ENCODE results near the gene COPS6. TPM values are rescaled to one million over a fixed set of nuclear protein-coding genes. Genes with fewer than 3 reads are reported as not detected.

COPS6 gene
- total and polyA plus RNA-seq, 2 donors (not counting 1 experiment from before 2014, with no cell fraction given) = 76.5 to 79.6 TPM

GRCh38 chr7:100051611-100052010, 37.2 kb upstream of the COPS6 start:
- Mint-ChIP-seq H3K27me3 (no peaks in the 10 kb centered on the region), H3K9me3 (ENCODE audit: insufficient read depth) (no peaks in the 10 kb centered on the region), H3K4me1 (peaks cover 16% of the 10 kb centered on the region), H3K4me3 (peak overlapping the region; percentile 63), H3K27ac (peak overlapping the region; percentile 53)
- WGBS (ENCODE audit: insufficient coverage) = 100% methylated on average over 2 of the region's 3 CpGs
- DNase-seq (no peak), ATAC-seq (ENCODE audit: low read depth) (no peak)
- Histone ChIP-seq H3K27ac (ENCODE audit: low read length in 2 of 2) (no peak overlapping the region), H3K4me3 (ENCODE audit: control extremely low read depth in 1 of 5, extremely low read depth in 1 of 5, insufficient read depth in 1 of 5, low read depth in 2 of 5, low read length in 4 of 5) (no peak overlapping the region), H3K79me2 (ENCODE audit: control insufficient read depth, insufficient read depth, low read length) (peaks cover 16% of the 10 kb centered on the region), H3K9me3 (ENCODE audit: control extremely low read depth in 1 of 3, control insufficient read depth in 2 of 3, insufficient read depth in 1 of 3, low read length in 2 of 3) (no peaks in the 10 kb centered on the region), H3K27me3 (replicated peaks in 1 of 4; ENCODE audit: control extremely low read depth in 1 of 4, control insufficient read depth in 3 of 4, insufficient read depth in 4 of 4, low read length in 3 of 4) (no peaks in the 10 kb centered on the region), H3K4me2 (replicated peaks; ENCODE audit: low read depth, low read length, poor library complexity, severe bottlenecking) (no peak overlapping the region), H3K4me1 (ENCODE audit: control insufficient read depth in 2 of 2, insufficient read depth in 2 of 2, low read length in 2 of 2) (peaks cover 6 to 13% of the 10 kb centered on the region in 2 donors), H2AFZ (ENCODE audit: insufficient read depth, low read depth, low read length, poor library complexity, severe bottlenecking) (no peak overlapping the region), H4K20me1 (ENCODE audit: control insufficient read depth, insufficient read depth, low read length, poor library complexity, severe bottlenecking) (no peaks in the 10 kb centered on the region), H3K9ac (ENCODE audit: low read length) (no peak overlapping the region), H3K36me3 (replicated peaks in 1 of 2; ENCODE audit: control extremely low read depth in 1 of 2, control insufficient read depth in 1 of 2, extremely low read depth in 1 of 2, insufficient read depth in 2 of 2, low read length in 1 of 2) (peaks cover 0 to under 1% of the 10 kb centered on the region in 2 experiments)
- POLR2A ChIA-PET = no interaction called here
- CTCF ChIA-PET = interaction anchor here (1.2 kb wide), 1 partner anchor 132 kb away, joined by 4 read pairs; the partner anchor contains the start of gene TRIM4
- no peak for TF ChIP-seq CTCF (IDR thresholded peaks at IDR 0.05)
- TF ChIP-seq EZH2 (IDR thresholded peaks at IDR 0.05; ENCODE audit: borderline replicate concordance, insufficient read depth, low read depth, low read length, poor library complexity, severe bottlenecking) = no peak
- intact Hi-C loops (cut with micrococcal nuclease) = loop anchor here (2.0 kb wide), 1 partner anchor 139 kb away; no protein-coding TSS in a partner anchor

- no peaks in the 10 kb centered on the region for H3K9me3 ChIP-seq (ENCODE audit: control extremely low read depth in 1 of 3, control insufficient read depth in 2 of 3, insufficient read depth in 1 of 3, low read length in 2 of 3)
- H3K79me2 ChIP-seq (ENCODE audit: control insufficient read depth, insufficient read depth, low read length) = peaks cover 21% of the 10 kb centered on the region
- DNase-seq (peak; percentile 50), ATAC-seq (ENCODE audit: low read depth) (no peak)
- Mint-ChIP-seq H3K9me3 (ENCODE audit: insufficient read depth) (no peaks in the 10 kb centered on the region), H3K4me1 (peaks cover 16% of the 10 kb centered on the region), H3K4me3 (no peak overlapping the region), H3K27ac (no peak overlapping the region), H3K27me3 (no peaks in the 10 kb centered on the region)
- ChIA-PET CTCF (interaction anchor here (0.7 to 1.4 kb wide), 4 partner anchors 73 to 684 kb away, joined by 3 to 7 read pairs (median 3); no protein-coding TSS in a partner anchor), POLR2A (interaction anchor here (0.6 to 0.7 kb wide), 2 partner anchors 11 to 132 kb away, joined by 4 to 7 read pairs; no protein-coding TSS in a partner anchor)
- no peak overlapping the region for H2AFZ ChIP-seq (ENCODE audit: insufficient read depth, low read depth, low read length, poor library complexity, severe bottlenecking)
- H4K20me1 ChIP-seq (ENCODE audit: control insufficient read depth, insufficient read depth, low read length, poor library complexity, severe bottlenecking) = no peaks in the 10 kb centered on the region
- intact Hi-C loops (cut with micrococcal nuclease) = loop anchor here (2.0 kb wide), 1 partner anchor 140 kb away; no protein-coding TSS in a partner anchor
- peaks cover 6 to 13% of the 10 kb centered on the region in 2 donors for H3K4me1 ChIP-seq (ENCODE audit: control insufficient read depth in 2 of 2, insufficient read depth in 2 of 2, low read length in 2 of 2)
- 64% methylated on average over 2 of the region's 3 CpGs for WGBS (ENCODE audit: insufficient coverage)
- H3K36me3 ChIP-seq (replicated peaks in 1 of 2; ENCODE audit: control extremely low read depth in 1 of 2, control insufficient read depth in 1 of 2, extremely low read depth in 1 of 2, insufficient read depth in 2 of 2, low read length in 1 of 2) = peaks cover 1 to 17% of the 10 kb centered on the region in 2 experiments
- no peaks in the 10 kb centered on the region for H3K27me3 ChIP-seq (replicated peaks in 1 of 4; ENCODE audit: control extremely low read depth in 1 of 4, control insufficient read depth in 3 of 4, insufficient read depth in 4 of 4, low read length in 3 of 4)
- H3K27ac ChIP-seq (ENCODE audit: low read length in 2 of 2) = no peak overlapping the region
- no peak overlapping the region for H3K4me3 ChIP-seq (ENCODE audit: control extremely low read depth in 1 of 5, extremely low read depth in 1 of 5, insufficient read depth in 1 of 5, low read depth in 2 of 5, low read length in 4 of 5)
- TF ChIP-seq EZH2 (IDR thresholded peaks at IDR 0.05; ENCODE audit: borderline replicate concordance, insufficient read depth, low read depth, low read length, poor library complexity, severe bottlenecking) (no peak), CTCF (IDR thresholded peaks at IDR 0.05) (no peak)
- no peak overlapping the region for H3K9ac ChIP-seq (ENCODE audit: low read length)
- no peak overlapping the region for H3K4me2 ChIP-seq (replicated peaks; ENCODE audit: low read depth, low read length, poor library complexity, severe bottlenecking)
Observed at GRCh38 chr7:100053215-100053614, 35.6 kb upstream of the COPS6 start.
